Measurements from ENCODE around the gene ZBTB32.

The ZBTB32 gene

DNA sequence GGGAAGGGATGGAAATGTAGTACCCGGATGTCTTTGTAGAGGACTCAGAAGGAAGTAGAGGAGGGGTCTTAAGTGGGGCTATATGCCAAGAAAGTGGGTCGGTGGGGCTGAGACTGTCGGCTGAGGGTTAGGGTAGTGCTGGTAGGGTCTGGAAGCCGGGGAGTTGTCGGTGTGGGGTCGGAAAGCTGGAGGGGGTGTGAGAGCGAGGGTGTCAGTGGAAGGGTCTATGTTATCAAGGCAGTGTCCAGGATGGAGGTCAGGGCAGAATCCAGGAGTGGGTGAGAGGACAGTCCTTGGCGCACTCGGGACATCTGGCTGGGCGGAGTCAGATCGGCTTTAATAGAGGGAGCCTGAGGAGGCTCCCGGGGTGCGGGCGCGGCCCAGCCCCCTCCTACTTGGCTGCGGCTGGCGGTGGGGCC is 50.8 kb downstream of the ZBTB32 start:
- no peak for DNase-seq

GRCh38 chr19:35755550-35756376 is 51.4 kb downstream of the ZBTB32 start:
- no peak for DNase-seq

DNA sequence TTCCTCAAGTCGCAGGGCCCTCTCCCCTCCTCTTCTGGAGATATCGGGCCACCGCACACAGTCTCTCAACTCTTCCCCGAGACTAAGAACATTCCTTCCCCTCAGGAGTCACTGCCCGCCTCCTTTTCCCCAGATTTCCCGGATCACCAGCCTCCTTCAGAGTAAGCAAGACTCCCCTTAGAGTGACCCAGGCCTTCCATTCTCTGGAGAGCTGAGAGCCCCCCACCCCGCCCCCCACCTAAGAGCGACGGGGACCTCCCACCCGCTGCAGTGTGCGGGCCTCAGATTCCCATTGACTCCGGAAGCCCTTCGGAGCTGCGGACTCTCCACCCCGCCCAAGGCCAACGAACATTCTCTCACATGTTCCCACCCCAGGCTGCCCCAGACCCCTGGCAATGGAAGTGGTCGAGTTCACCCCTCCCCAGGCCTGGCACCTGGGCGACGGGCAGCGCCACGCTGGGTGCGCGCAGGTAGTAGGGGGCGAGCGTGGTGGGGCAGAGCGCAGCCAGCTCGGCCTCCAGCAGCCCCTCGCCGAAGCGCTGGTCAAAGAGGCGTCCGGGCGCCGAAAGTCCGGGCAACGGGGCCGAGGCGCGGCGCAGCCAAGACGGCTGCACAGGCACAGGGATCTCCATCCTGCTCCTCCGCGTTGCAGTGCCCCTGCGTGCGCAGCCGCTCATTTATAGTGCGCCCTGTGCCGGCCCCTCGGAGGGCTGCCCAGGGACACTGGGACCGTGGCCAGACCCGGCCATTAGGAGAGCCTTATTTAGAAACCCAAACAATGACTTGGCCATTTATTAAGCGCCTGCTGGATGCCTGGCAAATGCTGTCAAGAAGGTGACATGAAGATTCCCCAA is 52.2 kb downstream of the ZBTB32 start, which contains the start of gene HSPB6:
TSS of gene HSPB6 (minus strand) at position 653 of the 854 bp plus-strand sequence. CDS start at position 632, 21 bp downstream.
- DNase-seq: no peak

DNA sequence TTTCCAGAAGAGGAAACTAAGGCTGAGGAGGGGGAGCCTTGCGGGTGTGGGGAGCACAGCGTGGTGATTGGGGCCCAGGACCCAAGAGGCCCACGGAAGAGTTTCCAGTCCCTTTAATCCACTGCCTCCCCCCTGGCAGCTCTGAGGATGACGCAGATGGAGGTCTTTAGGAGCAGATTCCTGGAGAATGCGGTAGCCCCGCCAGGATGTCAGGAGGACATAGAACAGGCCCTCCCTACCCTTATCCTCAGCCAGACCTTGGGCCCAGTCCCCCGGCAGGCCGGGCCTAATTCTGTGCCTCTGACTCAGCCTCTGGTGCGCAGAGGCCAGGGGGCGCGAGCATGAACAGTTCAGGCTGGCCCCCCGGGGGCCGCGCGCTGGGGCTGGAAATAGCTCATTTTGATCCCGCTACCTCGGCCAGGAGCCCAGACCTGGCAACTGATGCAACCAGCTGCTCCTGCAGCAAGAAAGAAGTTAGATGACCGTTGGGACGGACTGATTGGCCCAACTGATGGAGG is 52.9 kb downstream of the ZBTB32 start:
- no peak for DNase-seq

DNA sequence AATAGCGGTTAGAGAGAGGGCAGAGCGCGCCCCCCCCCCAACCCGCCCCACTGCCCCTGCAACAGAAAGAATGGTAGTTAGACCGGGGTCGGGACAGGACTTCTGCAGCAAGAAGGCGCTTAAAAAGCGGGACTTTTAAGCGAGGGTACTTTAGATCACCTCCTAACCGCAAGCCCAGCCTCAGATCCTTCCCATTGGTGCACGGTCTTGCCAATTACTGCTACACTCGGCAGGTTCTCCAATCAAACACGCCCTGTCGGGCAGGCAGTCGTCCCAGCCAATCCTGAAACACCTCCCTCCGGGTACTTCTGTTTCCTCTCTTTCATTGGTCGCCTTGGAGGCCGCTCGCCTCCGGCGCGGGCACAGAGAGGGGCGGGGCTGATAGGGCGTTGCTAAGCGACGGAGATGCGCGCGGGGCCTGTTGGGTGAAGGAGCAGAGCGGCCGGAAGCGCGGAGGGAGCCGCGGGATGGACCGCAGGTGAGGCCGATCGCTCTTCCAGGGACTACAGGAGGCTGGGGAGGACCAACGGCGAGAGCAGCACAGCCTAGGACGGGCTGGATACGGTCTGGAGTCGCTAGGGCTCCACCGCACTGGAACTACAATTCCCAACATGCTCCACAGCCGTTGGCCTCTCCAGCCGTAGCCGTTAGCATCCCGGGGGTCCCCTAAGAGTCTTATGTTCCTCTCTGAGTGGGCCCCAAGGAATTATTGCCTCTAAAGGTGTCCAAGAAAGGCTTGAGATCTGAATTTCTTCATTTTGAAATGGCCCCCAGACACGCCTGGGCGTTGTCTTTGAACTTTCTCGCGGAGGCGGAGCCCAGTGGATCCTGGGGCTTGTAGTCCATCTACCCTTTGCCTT is 53.6 kb downstream of the ZBTB32 start, which contains the start of gene PROSER3:
TSS of gene PROSER3 (plus strand) at position 428 of the 860 bp plus-strand sequence. CDS start at position 468, 40 bp downstream.
- DNase-seq: peak; percentile 98

- DNase-seq: no peak
These were observed 55.3 kb downstream of the ZBTB32 start for GRCh38 chr19:35759697-35760096.

DNA sequence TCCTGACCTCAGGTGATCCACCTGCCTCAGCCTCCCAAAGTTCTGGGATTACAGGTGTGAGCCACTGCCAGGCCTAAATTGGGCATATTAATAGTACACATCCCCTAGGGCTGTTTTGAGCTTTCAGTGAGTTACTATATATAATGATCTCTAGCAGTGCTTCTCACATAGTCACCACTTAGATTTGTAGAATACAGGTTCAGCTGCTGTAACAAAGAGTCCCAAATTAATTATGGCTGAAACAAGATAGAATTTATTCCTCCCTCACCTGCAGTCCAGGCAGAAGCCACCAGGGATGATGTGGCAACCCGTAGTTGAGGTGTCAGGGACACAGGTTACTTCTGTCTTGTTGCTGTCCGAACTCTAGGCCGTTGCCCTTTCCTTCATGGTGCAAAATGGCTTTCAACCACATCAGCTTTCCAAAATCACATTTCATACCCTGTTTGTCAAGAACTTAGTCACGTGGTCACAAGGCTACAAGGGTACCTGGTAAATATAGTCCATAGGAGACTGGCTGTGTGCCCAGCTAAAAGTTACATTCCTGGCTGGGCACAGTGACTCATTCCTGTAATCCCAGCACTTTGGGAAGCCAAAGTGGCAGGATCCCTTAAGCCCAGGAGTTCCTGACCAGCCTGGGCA is 56.5 kb downstream of the ZBTB32 start:
- DNase-seq: no peak

DNA sequence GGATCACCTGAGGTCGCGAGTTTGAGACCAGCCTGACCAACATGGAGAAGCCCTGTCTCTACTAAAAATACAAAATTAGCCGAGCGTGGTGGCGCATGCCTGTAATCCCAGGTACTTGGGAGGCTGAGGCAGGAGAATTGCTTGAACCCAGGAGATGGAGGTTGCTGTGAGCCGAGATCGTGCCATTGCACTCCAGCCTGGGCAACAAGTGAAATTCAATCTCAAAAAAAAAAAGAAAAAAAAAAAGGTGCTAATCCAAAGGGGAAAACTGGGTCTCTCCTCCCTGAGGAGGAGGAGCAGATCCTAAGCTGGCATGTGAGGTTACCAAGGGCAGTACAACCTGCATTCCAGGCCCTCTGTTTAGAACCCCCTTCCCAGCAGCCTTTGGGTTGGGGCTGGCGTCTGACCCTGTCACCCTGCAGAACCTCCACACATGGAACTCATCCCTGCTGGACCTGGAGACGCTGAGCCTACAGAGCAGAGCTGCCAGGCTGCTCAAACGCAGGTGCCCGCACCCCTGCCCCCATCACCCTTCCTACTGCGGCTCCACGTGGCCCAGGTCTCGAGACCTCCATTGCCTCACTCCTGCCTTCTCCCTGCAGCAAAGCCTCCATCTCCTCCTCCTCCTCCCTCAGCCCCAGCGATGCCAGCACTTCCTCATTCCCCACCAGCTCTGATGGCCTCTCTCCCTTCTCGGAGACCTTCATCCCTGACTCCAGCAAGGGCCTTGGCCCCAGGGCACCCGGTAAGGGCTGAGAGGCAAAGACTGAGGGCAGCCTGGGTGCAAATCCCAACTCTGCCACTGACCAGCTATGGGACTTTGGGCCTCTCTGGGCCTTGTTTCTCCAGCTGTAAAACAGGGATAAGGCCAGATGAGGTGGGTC is 60.3 kb downstream of the ZBTB32 start:
- no peak for DNase-seq
